WERI-Rb-1 (cell line): ENCODE data around the gene PDE3A.

Experiments used
- DNase-seq: peaks from one replicate; pipeline ENCODE4 v3.0.0-alpha.2; 2020
- H3K27ac ChIP-seq: fragments of 250-450 bp; sonication (Bioruptor Pico); 2 replicates; pipeline ENCODE4 v1.5.1; 2020; ENCODE audit warnings: mild to moderate bottlenecking, moderate library complexity
- H3K27me3 ChIP-seq: fragments of 250-450 bp; sonication (Bioruptor Pico); 2 replicates; pipeline ENCODE4 v1.5.1; 2021; ENCODE audit warnings: mild to moderate bottlenecking, low read depth, moderate library complexity; ENCODE audit not compliant: insufficient read depth, severe bottlenecking
- H3K36me3 ChIP-seq: fragments of 250-450 bp; sonication (Bioruptor Pico); 2 replicates; pipeline ENCODE4 v1.5.1; 2020; ENCODE audit warnings: mild to moderate bottlenecking, moderate library complexity
- H3K4me3 ChIP-seq: 2 replicates; pipeline ENCODE4 v1.5.1; 2011; ENCODE audit warnings: low read depth, mild to moderate bottlenecking, control low read depth, low read length
- H3K9me3 ChIP-seq: fragments of 250-450 bp; sonication (Bioruptor Pico); 2 replicates; pipeline ENCODE4 v1.5.1; 2021; ENCODE audit warnings: mild to moderate bottlenecking, moderate library complexity; ENCODE audit not compliant: severe bottlenecking
- TF ChIP-seq, protein P1 (sequence below): IDR thresholded peaks from 2 replicates; pipeline ENCODE4 v1.5.1; 2011; ENCODE audit warnings: low read depth, mild to moderate bottlenecking, control low read depth, inconsistent platforms, low read length

Gene PDE3A

DNA sequence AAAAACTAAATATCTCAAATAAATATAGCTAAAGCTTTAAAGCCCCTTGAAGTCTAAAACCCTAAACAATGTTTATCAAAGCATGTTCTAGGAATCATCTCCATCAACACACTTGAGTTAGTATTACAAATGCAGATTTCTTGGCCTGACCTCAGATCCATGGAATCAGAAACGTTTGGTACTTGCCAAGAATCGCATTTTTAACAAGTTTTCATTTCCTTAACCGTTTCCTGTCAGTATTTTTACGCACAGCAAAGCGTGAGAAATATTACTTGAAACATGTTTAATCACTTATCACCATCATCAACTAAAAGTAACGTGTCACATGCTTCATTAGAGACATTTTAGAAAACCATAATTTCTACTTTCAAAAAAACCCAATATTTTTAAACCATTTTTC is 336.5 kb downstream of the PDE3A start:
- H3K9me3 ChIP-seq: no peaks in the 10 kb centered on the region
- H3K27me3 ChIP-seq: no peaks in the 10 kb centered on the region
- no peak for DNase-seq
- H3K36me3 ChIP-seq: no peaks in the 10 kb centered on the region
- TF ChIP-seq, protein P1, sequence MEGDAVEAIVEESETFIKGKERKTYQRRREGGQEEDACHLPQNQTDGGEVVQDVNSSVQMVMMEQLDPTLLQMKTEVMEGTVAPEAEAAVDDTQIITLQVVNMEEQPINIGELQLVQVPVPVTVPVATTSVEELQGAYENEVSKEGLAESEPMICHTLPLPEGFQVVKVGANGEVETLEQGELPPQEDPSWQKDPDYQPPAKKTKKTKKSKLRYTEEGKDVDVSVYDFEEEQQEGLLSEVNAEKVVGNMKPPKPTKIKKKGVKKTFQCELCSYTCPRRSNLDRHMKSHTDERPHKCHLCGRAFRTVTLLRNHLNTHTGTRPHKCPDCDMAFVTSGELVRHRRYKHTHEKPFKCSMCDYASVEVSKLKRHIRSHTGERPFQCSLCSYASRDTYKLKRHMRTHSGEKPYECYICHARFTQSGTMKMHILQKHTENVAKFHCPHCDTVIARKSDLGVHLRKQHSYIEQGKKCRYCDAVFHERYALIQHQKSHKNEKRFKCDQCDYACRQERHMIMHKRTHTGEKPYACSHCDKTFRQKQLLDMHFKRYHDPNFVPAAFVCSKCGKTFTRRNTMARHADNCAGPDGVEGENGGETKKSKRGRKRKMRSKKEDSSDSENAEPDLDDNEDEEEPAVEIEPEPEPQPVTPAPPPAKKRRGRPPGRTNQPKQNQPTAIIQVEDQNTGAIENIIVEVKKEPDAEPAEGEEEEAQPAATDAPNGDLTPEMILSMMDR: no peak
- no peak overlapping the region for H3K4me3 ChIP-seq
- H3K27ac ChIP-seq: no peak overlapping the region

DNA sequence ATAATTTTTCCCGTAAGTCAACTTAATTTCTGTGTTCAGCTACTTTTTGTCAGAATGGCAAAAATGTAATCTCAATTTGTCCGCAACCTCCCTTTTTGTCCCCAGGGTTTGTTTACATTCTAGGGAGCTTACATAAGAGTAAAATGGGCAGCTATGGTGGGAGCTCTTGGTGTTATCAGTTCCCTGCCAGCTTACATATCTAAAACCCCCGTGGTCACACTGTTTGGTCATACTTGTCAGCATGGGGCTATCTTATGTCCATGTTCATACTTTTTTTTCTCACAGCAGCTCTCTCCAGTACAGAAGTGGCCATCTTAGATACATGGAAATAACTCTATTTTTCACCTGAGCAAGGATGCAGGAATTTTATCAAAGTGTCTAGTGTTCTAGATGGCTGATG is 343.5 kb downstream of the PDE3A start:
- Histone ChIP-seq H3K27me3 (no peaks in the 10 kb centered on the region), H3K27ac (no peak overlapping the region), H3K9me3 (no peaks in the 10 kb centered on the region), H3K4me3 (no peak overlapping the region), H3K36me3 (no peaks in the 10 kb centered on the region)
- no peak for DNase-seq
- TF ChIP-seq, protein P1: no peak

- Histone ChIP-seq H3K9me3 (no peaks in the 10 kb centered on the region), H3K36me3 (no peaks in the 10 kb centered on the region), H3K27ac (no peak overlapping the region), H3K4me3 (no peak overlapping the region), H3K27me3 (no peaks in the 10 kb centered on the region)
- TF ChIP-seq, protein P1: 0 out of 2 replicates have a peak, but pooled peaks have one; percentile 18
- peak; percentile 12 for DNase-seq
Observed at GRCh38 chr12:20716037-20716436, 347.7 kb downstream of the PDE3A start.

GRCh38 chr12:20716985-20717384 is 348.6 kb downstream of the PDE3A start:
- no peak overlapping the region for H3K27ac ChIP-seq
- no peak for DNase-seq
- no peaks in the 10 kb centered on the region for H3K36me3 ChIP-seq
- no peak overlapping the region for H3K4me3 ChIP-seq
- no peaks in the 10 kb centered on the region for H3K27me3 ChIP-seq
- no peaks in the 10 kb centered on the region for H3K9me3 ChIP-seq
- TF ChIP-seq, protein P1: no peak

GRCh38 chr12:20718294-20718693 is 350.0 kb downstream of the PDE3A start:
- TF ChIP-seq, protein P1: no peak

DNA sequence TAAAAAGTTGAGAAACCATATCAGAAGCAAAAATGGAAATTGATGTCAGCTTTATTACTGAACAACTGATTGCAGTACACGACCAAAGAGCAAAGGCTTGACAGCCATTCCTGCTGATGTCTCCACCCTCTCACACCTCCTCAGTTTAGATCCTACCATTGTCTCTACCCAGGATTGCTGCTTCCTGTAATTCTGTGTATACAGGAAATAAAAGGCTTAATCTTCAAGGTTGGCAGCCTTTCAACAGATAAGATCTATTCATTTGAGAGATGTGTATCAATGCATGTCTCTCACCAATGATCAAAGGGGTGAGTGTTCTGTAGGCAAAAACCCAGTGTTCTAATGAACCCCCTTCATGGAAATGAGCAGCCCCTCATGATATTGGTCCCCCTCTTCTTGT is 353.8 kb downstream of the PDE3A start:
- H3K4me3 ChIP-seq: no peak overlapping the region
- TF ChIP-seq, protein P1: no peak
- DNase-seq: no peak
- H3K27ac ChIP-seq: no peak overlapping the region
- H3K9me3 ChIP-seq: no peaks in the 10 kb centered on the region
- no peaks in the 10 kb centered on the region for H3K36me3 ChIP-seq
- H3K27me3 ChIP-seq: no peaks in the 10 kb centered on the region

More at GRCh38 chr12:20718294-20718693, 350.0 kb downstream of the PDE3A start:
- DNase-seq: no peak
- Histone ChIP-seq H3K4me3 (no peak overlapping the region), H3K27me3 (no peaks in the 10 kb centered on the region), H3K27ac (no peak overlapping the region), H3K36me3 (no peaks in the 10 kb centered on the region), H3K9me3 (no peaks in the 10 kb centered on the region)
